ENCODE measurements around the gene DNAH8.

The DNAH8 gene

GRCh38 chr6:38824243-38824894 lies 109.3 kb downstream of the DNAH8 start:
- H3K4me3 ChIP-seq (ENCODE audit: low read depth, low read length) = no peak overlapping the region
- no peak for TF ChIP-seq CTCF (IDR thresholded peaks at IDR 0.05; ENCODE audit: control insufficient read depth, extremely low read depth, insufficient read depth)
- no peak for DNase-seq (ENCODE audit: low read depth)

GRCh38 chr6:38827024-38827423 lies 111.9 kb downstream of the DNAH8 start:
- no peak for TF ChIP-seq CTCF (IDR thresholded peaks at IDR 0.05; ENCODE audit: control insufficient read depth, extremely low read depth, insufficient read depth)
- DNase-seq (ENCODE audit: low read depth) = no peak
- H3K4me3 ChIP-seq (ENCODE audit: low read depth, low read length) = no peak overlapping the region

- TF ChIP-seq CTCF (IDR thresholded peaks at IDR 0.05; ENCODE audit: control insufficient read depth, extremely low read depth, insufficient read depth) = no peak
- DNase-seq (ENCODE audit: low read depth) = peak; percentile 65
- H3K4me3 ChIP-seq (ENCODE audit: low read depth, low read length) = no peak overlapping the region
These were observed 116.8 kb downstream of the DNAH8 start for GRCh38 chr6:38831865-38832264.

DNA sequence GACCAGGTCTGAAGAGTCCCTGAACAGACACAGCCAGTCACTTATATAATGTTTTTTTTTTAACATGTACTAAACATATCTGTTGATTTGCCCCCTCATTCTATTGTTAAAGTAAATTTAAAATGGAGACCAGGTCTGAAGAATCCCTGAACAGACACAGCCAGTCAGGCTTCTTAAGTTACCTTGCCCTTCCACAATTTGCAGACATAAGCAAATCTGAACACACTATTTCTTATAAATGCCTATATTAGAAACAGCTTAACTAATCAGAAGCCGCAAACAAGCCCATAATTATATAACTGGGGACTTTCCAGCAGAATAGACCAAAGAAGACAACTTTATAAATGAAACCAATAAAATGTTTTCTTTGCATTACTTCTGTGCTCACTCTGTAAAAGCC lies 118.2 kb downstream of the DNAH8 start:
- no peak for TF ChIP-seq CTCF (IDR thresholded peaks at IDR 0.05; ENCODE audit: control insufficient read depth, extremely low read depth, insufficient read depth)
- no peak overlapping the region for H3K4me3 ChIP-seq (ENCODE audit: low read depth, low read length)
- DNase-seq (ENCODE audit: low read depth) = no peak

DNA sequence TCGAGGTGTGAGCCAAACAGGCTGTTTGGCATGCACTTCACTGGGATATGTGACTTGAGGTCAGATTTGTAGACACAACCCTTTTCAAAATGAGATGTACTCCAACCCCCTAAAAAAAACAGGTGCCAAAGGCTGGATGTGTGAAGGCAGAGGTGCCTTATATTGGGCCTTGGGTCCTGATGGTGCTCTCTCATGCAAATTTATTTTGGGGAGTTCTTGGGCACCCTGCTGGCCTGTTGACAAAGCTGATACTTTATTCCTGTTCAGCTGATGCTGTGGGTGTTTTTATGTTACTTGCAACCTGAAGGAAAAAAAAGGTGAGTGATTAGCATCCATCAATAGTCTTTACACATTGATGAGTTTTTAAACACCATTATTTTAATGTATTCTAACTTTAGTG lies 121.5 kb downstream of the DNAH8 start:
- no peak for TF ChIP-seq CTCF (IDR thresholded peaks at IDR 0.05; ENCODE audit: control insufficient read depth, extremely low read depth, insufficient read depth)
- no peak overlapping the region for H3K4me3 ChIP-seq (ENCODE audit: low read depth, low read length)
- no peak for DNase-seq (ENCODE audit: low read depth)

GRCh38 chr6:38837101-38837500 lies 122.0 kb downstream of the DNAH8 start:
- H3K4me3 ChIP-seq (ENCODE audit: low read depth, low read length) = no peak overlapping the region
- DNase-seq (ENCODE audit: low read depth) = no peak
- no peak for TF ChIP-seq CTCF (IDR thresholded peaks at IDR 0.05; ENCODE audit: control insufficient read depth, extremely low read depth, insufficient read depth)

DNA sequence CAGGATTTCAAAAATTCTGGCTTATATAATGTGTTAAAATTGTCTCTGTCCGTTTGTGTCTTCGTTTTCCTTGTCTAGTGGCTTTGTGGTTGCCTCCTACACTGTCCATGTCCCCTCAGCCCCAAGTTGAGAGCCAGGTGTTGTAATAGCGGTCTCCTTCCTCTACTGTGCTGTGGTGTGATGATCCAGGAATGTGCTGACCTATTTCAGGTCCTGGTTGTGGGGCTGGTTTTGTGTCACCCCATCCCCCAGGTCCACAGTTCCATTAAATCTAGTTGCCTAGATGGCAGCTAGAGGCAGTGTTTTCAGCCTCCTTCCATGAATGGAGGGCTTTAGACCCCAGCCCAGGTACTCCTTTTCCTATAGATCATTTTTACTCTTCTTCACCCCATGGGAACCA lies 128.7 kb downstream of the DNAH8 start:
- no peak overlapping the region for H3K4me3 ChIP-seq (ENCODE audit: low read depth, low read length)
- no peak for DNase-seq (ENCODE audit: low read depth)
- TF ChIP-seq CTCF (IDR thresholded peaks at IDR 0.05; ENCODE audit: control insufficient read depth, extremely low read depth, insufficient read depth) = no peak

All from LNCaP clone FGC (cell line).